Kidney epithelial cell (primary cell): ENCODE results near the gene LGMN. TPM values are rescaled to one million over a fixed set of nuclear protein-coding genes. Genes with fewer than 3 reads are reported as not detected.

ENCODE experiments used
- DNase-seq: peaks from one replicate; pipeline ENCODE4 v3.0.0-alpha.2; 2010; ENCODE audit warnings: low read depth
- H3K27me3 ChIP-seq: 2 replicates; pipeline ENCODE4 v1.6.0; 2011; ENCODE audit warnings: low read length; ENCODE audit not compliant: control insufficient read depth, insufficient read depth
- H3K36me3 ChIP-seq: 2 replicates; pipeline ENCODE4 v1.5.1; 2011; ENCODE audit warnings: low read length; ENCODE audit not compliant: control insufficient read depth, insufficient read depth
- H3K4me3 ChIP-seq: 2 replicates; pipeline ENCODE4 v1.5.1; 2011; ENCODE audit warnings: low read depth, mild to moderate bottlenecking, control low read depth, low read length
- CTCF ChIP-seq: IDR thresholded peaks from 2 replicates; pipeline ENCODE4 v1.5.1; 2011; ENCODE audit warnings: mild to moderate bottlenecking, moderate library complexity, low read length, control low read depth, inconsistent platforms; ENCODE audit not compliant: insufficient read depth, poor library complexity, severe bottlenecking
- total RNA-seq: library from RNA; depleted of rRNA; stranded (reverse); fragments of >200 nt; gene quantifications from 2 replicates; pipeline ENCODE4 v1.2.3, GENCODE V29; 2015

LGMN gene
- total RNA-seq, 1 donor from 2014 or later, result 56.9 TPM

- Histone ChIP-seq H3K4me3 (no peak overlapping the region), H3K36me3 (no peaks in the 10 kb centered on the region), H3K27me3 (no peaks in the 10 kb centered on the region)
- TF ChIP-seq CTCF, result no peak
- no peak for DNase-seq
Measured at GRCh38 chr14:92709340-92710000, 39.0 kb downstream of the LGMN start.

- DNase-seq, result no peak
- Histone ChIP-seq H3K4me3 (no peak overlapping the region), H3K27me3 (no peaks in the 10 kb centered on the region), H3K36me3 (no peaks in the 10 kb centered on the region)
- TF ChIP-seq CTCF, result no peak
Measured at GRCh38 chr14:92706386-92706785, 42.0 kb downstream of the LGMN start.

- TF ChIP-seq CTCF, result no peak
- H3K4me3 ChIP-seq, result no peak overlapping the region
- no peaks in the 10 kb centered on the region for H3K27me3 ChIP-seq
- H3K36me3 ChIP-seq, result no peaks in the 10 kb centered on the region
- no peak for DNase-seq
Measured at GRCh38 chr14:92704821-92705220, 43.6 kb downstream of the LGMN start.

- H3K36me3 ChIP-seq, result no peaks in the 10 kb centered on the region
- DNase-seq, result no peak
- H3K27me3 ChIP-seq, result no peaks in the 10 kb centered on the region
- no peak for TF ChIP-seq CTCF
- no peak overlapping the region for H3K4me3 ChIP-seq
Measured at GRCh38 chr14:92704036-92704804, 44.2 kb downstream of the LGMN start.

- H3K36me3 ChIP-seq, result no peaks in the 10 kb centered on the region
- no peak for TF ChIP-seq CTCF
- H3K27me3 ChIP-seq, result no peaks in the 10 kb centered on the region
- DNase-seq, result no peak
- no peak overlapping the region for H3K4me3 ChIP-seq
Measured at GRCh38 chr14:92703516-92703915, 44.9 kb downstream of the LGMN start.
